Activated CD4-positive, alpha-beta T cell treated with anti-CD3 and anti-CD28 coated beads, Interleukin-2, amount 50 U/mL, for 4 hours (primary cell): ENCODE measurements around the gene SUCLG2.
"Not testable (repeated sequence)": the region's sequence is repeated elsewhere in the genome, so short reads cannot be mapped to it uniquely, and the experiment has no call there.

ENCODE experiments used
- DNase-seq, 2 experiments: peaks; one replicate each; pipeline ENCODE4 v3.0.0-alpha.2; 2020

Gene SUCLG2

GRCh38 chr3:67605377-67605776, 49.0 kb downstream of the SUCLG2 start:
- DNase-seq: no peak

GRCh38 chr3:67602816-67603215, 51.6 kb downstream of the SUCLG2 start:
- DNase-seq: no peak

GRCh38 chr3:67601919-67602608, 52.3 kb downstream of the SUCLG2 start:
- DNase-seq: no peak

- no peak for DNase-seq
Measured at GRCh38 chr3:67601385-67601784, 53.0 kb downstream of the SUCLG2 start.

- no peak for DNase-seq
Measured at GRCh38 chr3:67599821-67600220, 54.6 kb downstream of the SUCLG2 start.

GRCh38 chr3:67598814-67599556, 55.4 kb downstream of the SUCLG2 start:
- no peak for DNase-seq

- no peak for DNase-seq
Measured at GRCh38 chr3:67595424-67595823, 59.0 kb downstream of the SUCLG2 start.

GRCh38 chr3:67593761-67594234, 60.6 kb downstream of the SUCLG2 start:
- DNase-seq: no peak

GRCh38 chr3:67592057-67592456, 62.4 kb downstream of the SUCLG2 start:
- DNase-seq: no peak

- DNase-seq: no peak
Measured at GRCh38 chr3:67587811-67588210, 66.6 kb downstream of the SUCLG2 start.

- DNase-seq: no peak
Measured at GRCh38 chr3:67587301-67587700, 67.1 kb downstream of the SUCLG2 start.

GRCh38 chr3:67584608-67585007, 69.8 kb downstream of the SUCLG2 start:
- not testable (repeated sequence) for DNase-seq

GRCh38 chr3:67580430-67581000, 73.9 kb downstream of the SUCLG2 start:
- DNase-seq: no peak

GRCh38 chr3:67578416-67578815, 76.0 kb downstream of the SUCLG2 start:
- no peak for DNase-seq

- DNase-seq: no peak
Measured at GRCh38 chr3:67576441-67576840, 78.0 kb downstream of the SUCLG2 start.

GRCh38 chr3:67569324-67569723, 85.1 kb downstream of the SUCLG2 start:
- no peak for DNase-seq

- DNase-seq: no peak
Measured at GRCh38 chr3:67567893-67568292, 86.5 kb downstream of the SUCLG2 start.

- no peak for DNase-seq
Measured at GRCh38 chr3:67564973-67565372, 89.4 kb downstream of the SUCLG2 start.

GRCh38 chr3:67564008-67564407, 90.4 kb downstream of the SUCLG2 start:
- DNase-seq: no peak

GRCh38 chr3:67561667-67562394, 92.6 kb downstream of the SUCLG2 start:
- no peak for DNase-seq

GRCh38 chr3:67561266-67561665, 93.1 kb downstream of the SUCLG2 start:
- no peak for DNase-seq

- no peak for DNase-seq
Measured at GRCh38 chr3:67559029-67559605, 95.3 kb downstream of the SUCLG2 start.

- no peak for DNase-seq
Measured at GRCh38 chr3:67558426-67558825, 96.0 kb downstream of the SUCLG2 start.
